ENCODE measurements around the gene CDC123.

CDC123 gene, protein sequence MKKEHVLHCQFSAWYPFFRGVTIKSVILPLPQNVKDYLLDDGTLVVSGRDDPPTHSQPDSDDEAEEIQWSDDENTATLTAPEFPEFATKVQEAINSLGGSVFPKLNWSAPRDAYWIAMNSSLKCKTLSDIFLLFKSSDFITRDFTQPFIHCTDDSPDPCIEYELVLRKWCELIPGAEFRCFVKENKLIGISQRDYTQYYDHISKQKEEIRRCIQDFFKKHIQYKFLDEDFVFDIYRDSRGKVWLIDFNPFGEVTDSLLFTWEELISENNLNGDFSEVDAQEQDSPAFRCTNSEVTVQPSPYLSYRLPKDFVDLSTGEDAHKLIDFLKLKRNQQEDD
- long read RNA-seq, transcript CDC123-201 (13 exons, 1,542 nt) = major isoform, 485 of 543 reads
- long read RNA-seq, partial matches to known transcripts = 7 of 543 reads
- long read RNA-seq, other reads (novel, unspliced or antisense) = 48 of 543 reads

- peak; percentile 56 to 82 for DNase-seq (ENCODE audit: low read depth in 1 of 2, low spot score in 1 of 2)
- peak within 1 kb of the TSS; percentile 98 for H3K27ac ChIP-seq (replicated peaks)
- H3K4me3 ChIP-seq (replicated peaks; ENCODE audit: insufficient read depth, low read length) = peak within 1 kb of the TSS; percentile 81
- TF ChIP-seq SPI1 (IDR thresholded peaks at IDR 0.05; ENCODE audit: borderline replicate concordance, low read depth) (no peak), GABPA (IDR thresholded peaks at IDR 0.05; ENCODE audit: low read depth) (peak; percentile 96), POLR2AphosphoS5 (IDR thresholded peaks at IDR 0.05; ENCODE audit: low read depth) (peak; percentile 56)
- no peaks in the 10 kb centered on the region for H3K27me3 ChIP-seq (ENCODE audit: insufficient read depth, poor library complexity, severe bottlenecking)
Measured at GRCh38 chr10:12195603-12196506, at the start of gene CDC123, which contains the start of gene NUDT5. CDC123 (plus strand) TSS chr10:12196188; CDS start chr10:12196246, 58 bp downstream. NUDT5 (minus strand) TSS chr10:12195891; CDS start chr10:12186291, 9,600 bp downstream.

DNA sequence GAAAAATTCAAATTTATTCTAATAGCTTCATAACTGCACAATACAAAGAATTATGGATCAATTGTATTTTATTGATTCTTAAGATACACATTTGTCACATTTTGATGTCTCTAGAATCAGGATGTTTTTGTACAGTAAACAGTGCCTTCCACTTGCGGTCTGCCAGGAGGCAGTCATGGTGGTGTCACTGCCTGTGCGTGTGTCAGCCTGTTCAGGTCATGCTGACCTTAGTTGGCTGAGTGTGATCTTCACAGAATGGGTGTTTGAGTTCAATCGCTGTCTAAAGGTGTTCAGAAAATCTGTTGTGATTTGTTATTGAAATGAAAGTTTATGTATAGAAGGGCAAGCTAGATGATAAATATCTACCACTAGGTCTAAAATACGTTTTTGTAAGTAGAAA is 45.8 kb upstream of the CDC123 start:
- no peaks in the 10 kb centered on the region for H3K27me3 ChIP-seq (ENCODE audit: insufficient read depth, poor library complexity, severe bottlenecking)
- no peak for TF ChIP-seq CTCF (IDR thresholded peaks at IDR 0.05; ENCODE audit: insufficient read depth, low read length)
- TF ChIP-seq POLR2AphosphoS5 (IDR thresholded peaks at IDR 0.05; ENCODE audit: low read depth) = no peak
- TF ChIP-seq SPI1 (IDR thresholded peaks at IDR 0.05; ENCODE audit: borderline replicate concordance, low read depth) = no peak
- no peak for TF ChIP-seq GABPA (IDR thresholded peaks at IDR 0.05; ENCODE audit: low read depth)
- no peak overlapping the region for H3K4me3 ChIP-seq (replicated peaks; ENCODE audit: insufficient read depth, low read length)
- no peak overlapping the region for H3K27ac ChIP-seq (replicated peaks)
- DNase-seq (ENCODE audit: low read depth in 1 of 2, low spot score in 1 of 2) = no peak

- H3K27me3 ChIP-seq (ENCODE audit: insufficient read depth, poor library complexity, severe bottlenecking) = no peaks in the 10 kb centered on the region
- H3K4me3 ChIP-seq (replicated peaks; ENCODE audit: insufficient read depth, low read length) = no peak overlapping the region
- no peak overlapping the region for H3K27ac ChIP-seq (replicated peaks)
- TF ChIP-seq SPI1 (IDR thresholded peaks at IDR 0.05; ENCODE audit: borderline replicate concordance, low read depth) = no peak
- no peak for TF ChIP-seq CTCF (IDR thresholded peaks at IDR 0.05; ENCODE audit: insufficient read depth, low read length)
- TF ChIP-seq GABPA (IDR thresholded peaks at IDR 0.05; ENCODE audit: low read depth) = no peak
- TF ChIP-seq POLR2AphosphoS5 (IDR thresholded peaks at IDR 0.05; ENCODE audit: low read depth) = no peak
- TF ChIP-seq, protein P1, sequence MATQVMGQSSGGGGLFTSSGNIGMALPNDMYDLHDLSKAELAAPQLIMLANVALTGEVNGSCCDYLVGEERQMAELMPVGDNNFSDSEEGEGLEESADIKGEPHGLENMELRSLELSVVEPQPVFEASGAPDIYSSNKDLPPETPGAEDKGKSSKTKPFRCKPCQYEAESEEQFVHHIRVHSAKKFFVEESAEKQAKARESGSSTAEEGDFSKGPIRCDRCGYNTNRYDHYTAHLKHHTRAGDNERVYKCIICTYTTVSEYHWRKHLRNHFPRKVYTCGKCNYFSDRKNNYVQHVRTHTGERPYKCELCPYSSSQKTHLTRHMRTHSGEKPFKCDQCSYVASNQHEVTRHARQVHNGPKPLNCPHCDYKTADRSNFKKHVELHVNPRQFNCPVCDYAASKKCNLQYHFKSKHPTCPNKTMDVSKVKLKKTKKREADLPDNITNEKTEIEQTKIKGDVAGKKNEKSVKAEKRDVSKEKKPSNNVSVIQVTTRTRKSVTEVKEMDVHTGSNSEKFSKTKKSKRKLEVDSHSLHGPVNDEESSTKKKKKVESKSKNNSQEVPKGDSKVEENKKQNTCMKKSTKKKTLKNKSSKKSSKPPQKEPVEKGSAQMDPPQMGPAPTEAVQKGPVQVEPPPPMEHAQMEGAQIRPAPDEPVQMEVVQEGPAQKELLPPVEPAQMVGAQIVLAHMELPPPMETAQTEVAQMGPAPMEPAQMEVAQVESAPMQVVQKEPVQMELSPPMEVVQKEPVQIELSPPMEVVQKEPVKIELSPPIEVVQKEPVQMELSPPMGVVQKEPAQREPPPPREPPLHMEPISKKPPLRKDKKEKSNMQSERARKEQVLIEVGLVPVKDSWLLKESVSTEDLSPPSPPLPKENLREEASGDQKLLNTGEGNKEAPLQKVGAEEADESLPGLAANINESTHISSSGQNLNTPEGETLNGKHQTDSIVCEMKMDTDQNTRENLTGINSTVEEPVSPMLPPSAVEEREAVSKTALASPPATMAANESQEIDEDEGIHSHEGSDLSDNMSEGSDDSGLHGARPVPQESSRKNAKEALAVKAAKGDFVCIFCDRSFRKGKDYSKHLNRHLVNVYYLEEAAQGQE (IDR thresholded peaks at IDR 0.05; ENCODE audit: insufficient replicate concordance, low read depth) = no peak
- no peak for DNase-seq (ENCODE audit: low read depth in 1 of 2, low spot score in 1 of 2)
Measured at GRCh38 chr10:12154516-12154915, 41.5 kb upstream of the CDC123 start.

- no peak overlapping the region for H3K4me3 ChIP-seq (replicated peaks; ENCODE audit: insufficient read depth, low read length)
- TF ChIP-seq CTCF (IDR thresholded peaks at IDR 0.05; ENCODE audit: insufficient read depth, low read length) (no peak), SPI1 (IDR thresholded peaks at IDR 0.05; ENCODE audit: borderline replicate concordance, low read depth) (no peak), GABPA (IDR thresholded peaks at IDR 0.05; ENCODE audit: low read depth) (no peak), POLR2AphosphoS5 (IDR thresholded peaks at IDR 0.05; ENCODE audit: low read depth) (no peak)
- TF ChIP-seq, protein P1 (IDR thresholded peaks at IDR 0.05; ENCODE audit: insufficient replicate concordance, low read depth) = no peak
- H3K27ac ChIP-seq (replicated peaks) = no peak overlapping the region
- no peaks in the 10 kb centered on the region for H3K27me3 ChIP-seq (ENCODE audit: insufficient read depth, poor library complexity, severe bottlenecking)
- no peak for DNase-seq (ENCODE audit: low read depth in 1 of 2, low spot score in 1 of 2)
Measured at GRCh38 chr10:12156367-12157123, 39.4 kb upstream of the CDC123 start.
